ENCODE results near the gene RNF212B. TPM values are rescaled to one million over a fixed set of nuclear protein-coding genes. Genes with fewer than 3 reads are reported as not detected.

The RNF212B gene
- total RNA-seq, 1 experiment from 2014 or later = 0.39 TPM

DNA sequence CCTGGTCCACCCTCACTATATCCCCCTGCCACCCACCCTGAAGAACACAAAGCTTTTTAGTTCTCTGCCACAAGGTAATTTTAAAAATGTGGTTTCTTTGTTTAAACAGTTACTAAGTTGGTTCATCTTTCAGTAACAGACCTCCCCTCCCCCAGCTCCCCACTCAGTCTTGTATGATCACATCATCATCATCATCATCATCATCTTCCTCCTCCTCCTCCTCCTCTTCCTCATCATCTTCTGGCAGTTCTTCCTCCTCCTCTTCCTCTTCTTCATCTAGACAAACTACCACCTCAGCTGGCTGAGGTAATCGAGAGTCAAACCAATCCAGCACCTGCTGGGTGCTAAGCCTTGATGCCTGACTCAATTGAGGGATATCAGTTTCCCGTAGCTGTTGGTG, 37.7 kb downstream of the RNF212B start:
- no peak overlapping the region for H2BK120ac ChIP-seq (ENCODE audit: low read depth, low read length, poor library complexity, severe bottlenecking)
- no peaks in the 10 kb centered on the region for H3K9me3 Mint-ChIP-seq
- no peak overlapping the region for H3K4ac ChIP-seq (ENCODE audit: low read depth, low read length)
- no peak overlapping the region for H3K14ac ChIP-seq (ENCODE audit: insufficient read depth, low read length)
- H3K4me1 Mint-ChIP-seq = peaks cover 12% of the 10 kb centered on the region in 2 experiments
- H2AFZ ChIP-seq (ENCODE audit: low read length) = no peak overlapping the region
- peaks cover 98% of the 10 kb centered on the region for H3K27me3 Mint-ChIP-seq (ENCODE audit: low read depth)
- DNase-seq = no peak
- no peaks in the 10 kb centered on the region for H3K79me2 ChIP-seq (ENCODE audit: insufficient read depth, low read length)
- H3K23ac ChIP-seq (ENCODE audit: insufficient read length, low read depth, low read length) = no peak overlapping the region
- H2BK5ac ChIP-seq (ENCODE audit: insufficient read length, low read length) = no peak overlapping the region
- peaks cover 2% of the 10 kb centered on the region; the same call in 1 of the 2 replicates for H3K27me3 ChIP-seq (ENCODE audit: insufficient read depth, low read length)
- H4K5ac ChIP-seq (ENCODE audit: insufficient read length, low read depth, low read length) = no peak overlapping the region
- peaks cover 0 to 3% (median 0%) of the 10 kb centered on the region in 3 experiments; a peak in 3 of 7 replicates for H3K36me3 Mint-ChIP-seq (ENCODE audit: insufficient read depth in 1 of 3, low read depth in 3 of 3)
- no peaks in the 10 kb centered on the region for H3K9me3 ChIP-seq (ENCODE audit: control insufficient read depth, low read depth, low read length)
- no peak overlapping the region for H2AK5ac ChIP-seq (ENCODE audit: insufficient read length, low read length)
- H3K23me2 ChIP-seq (ENCODE audit: insufficient read length, low read depth, low read length, poor library complexity, severe bottlenecking) = no peaks in the 10 kb centered on the region
- H2BK12ac ChIP-seq (ENCODE audit: insufficient read length, low read depth, low read length) = no peak overlapping the region
- no peak overlapping the region for H3K56ac ChIP-seq (ENCODE audit: insufficient read length, low read depth, low read length)
- no peaks in the 10 kb centered on the region for H3K79me1 ChIP-seq (ENCODE audit: insufficient read depth, low read depth, low read length, poor library complexity, severe bottlenecking)
- H4K91ac ChIP-seq (ENCODE audit: insufficient read length, low read depth, low read length) = no peak overlapping the region
- H3T11ph ChIP-seq (ENCODE audit: low read length) = no peak overlapping the region
- H3K27ac ChIP-seq (ENCODE audit: insufficient read length, low read depth, low read length) = no peak overlapping the region
- no peak overlapping the region for H3K9ac ChIP-seq (ENCODE audit: extremely low read depth, insufficient read length, low read length)
- peaks cover 8% of the 10 kb centered on the region; the same call in 1 of the 2 replicates for H3K4me1 ChIP-seq (ENCODE audit: insufficient read depth, low read length)
- no peak overlapping the region for H2BK15ac ChIP-seq (ENCODE audit: low read depth, low read length)
- no peak overlapping the region for H3K4me2 ChIP-seq (ENCODE audit: insufficient read depth, insufficient read length, low read length)
- no peak overlapping the region for H3K18ac ChIP-seq (ENCODE audit: insufficient read length, low read depth, low read length)
- H2BK20ac ChIP-seq (ENCODE audit: low read depth, low read length, poor library complexity, severe bottlenecking) = no peak overlapping the region
- no peak overlapping the region for H3K27ac Mint-ChIP-seq
- whole genome bisulfite sequencing (ENCODE audit: extremely low coverage, insufficient read length, low lambda C conversion rate) = no CpG with 5 or more reads among the region's 2 CpGs
- H3K4me3 Mint-ChIP-seq = no peak overlapping the region
- H4K8ac ChIP-seq (replicated peaks; ENCODE audit: insufficient read length, low read depth, low read length) = no peak overlapping the region
- TF ChIP-seq, protein P1, sequence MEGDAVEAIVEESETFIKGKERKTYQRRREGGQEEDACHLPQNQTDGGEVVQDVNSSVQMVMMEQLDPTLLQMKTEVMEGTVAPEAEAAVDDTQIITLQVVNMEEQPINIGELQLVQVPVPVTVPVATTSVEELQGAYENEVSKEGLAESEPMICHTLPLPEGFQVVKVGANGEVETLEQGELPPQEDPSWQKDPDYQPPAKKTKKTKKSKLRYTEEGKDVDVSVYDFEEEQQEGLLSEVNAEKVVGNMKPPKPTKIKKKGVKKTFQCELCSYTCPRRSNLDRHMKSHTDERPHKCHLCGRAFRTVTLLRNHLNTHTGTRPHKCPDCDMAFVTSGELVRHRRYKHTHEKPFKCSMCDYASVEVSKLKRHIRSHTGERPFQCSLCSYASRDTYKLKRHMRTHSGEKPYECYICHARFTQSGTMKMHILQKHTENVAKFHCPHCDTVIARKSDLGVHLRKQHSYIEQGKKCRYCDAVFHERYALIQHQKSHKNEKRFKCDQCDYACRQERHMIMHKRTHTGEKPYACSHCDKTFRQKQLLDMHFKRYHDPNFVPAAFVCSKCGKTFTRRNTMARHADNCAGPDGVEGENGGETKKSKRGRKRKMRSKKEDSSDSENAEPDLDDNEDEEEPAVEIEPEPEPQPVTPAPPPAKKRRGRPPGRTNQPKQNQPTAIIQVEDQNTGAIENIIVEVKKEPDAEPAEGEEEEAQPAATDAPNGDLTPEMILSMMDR (conservative IDR thresholded peaks at IDR 0.05) = no peak
- H4K20me1 ChIP-seq (ENCODE audit: control insufficient read depth, insufficient read depth, insufficient read length) = no peaks in the 10 kb centered on the region
